Measurements from ENCODE around the gene NPNT.
A peak's percentile ranks its signal among the peaks of the same experiment; 100 is the strongest.

GRCh38 chr4:105909787-105910281 lies 14.6 kb downstream of the NPNT start:
- TF ChIP-seq, protein P1, sequence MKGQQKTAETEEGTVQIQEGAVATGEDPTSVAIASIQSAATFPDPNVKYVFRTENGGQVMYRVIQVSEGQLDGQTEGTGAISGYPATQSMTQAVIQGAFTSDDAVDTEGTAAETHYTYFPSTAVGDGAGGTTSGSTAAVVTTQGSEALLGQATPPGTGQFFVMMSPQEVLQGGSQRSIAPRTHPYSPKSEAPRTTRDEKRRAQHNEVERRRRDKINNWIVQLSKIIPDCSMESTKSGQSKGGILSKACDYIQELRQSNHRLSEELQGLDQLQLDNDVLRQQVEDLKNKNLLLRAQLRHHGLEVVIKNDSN (IDR thresholded peaks at IDR 0.05) = peak; percentile 57
- no peak for TF ChIP-seq EGR1 (IDR thresholded peaks at IDR 0.05)
- no peak for TF ChIP-seq TAF1 (IDR thresholded peaks at IDR 0.05; ENCODE audit: low read depth)
- TF ChIP-seq, protein P2, sequence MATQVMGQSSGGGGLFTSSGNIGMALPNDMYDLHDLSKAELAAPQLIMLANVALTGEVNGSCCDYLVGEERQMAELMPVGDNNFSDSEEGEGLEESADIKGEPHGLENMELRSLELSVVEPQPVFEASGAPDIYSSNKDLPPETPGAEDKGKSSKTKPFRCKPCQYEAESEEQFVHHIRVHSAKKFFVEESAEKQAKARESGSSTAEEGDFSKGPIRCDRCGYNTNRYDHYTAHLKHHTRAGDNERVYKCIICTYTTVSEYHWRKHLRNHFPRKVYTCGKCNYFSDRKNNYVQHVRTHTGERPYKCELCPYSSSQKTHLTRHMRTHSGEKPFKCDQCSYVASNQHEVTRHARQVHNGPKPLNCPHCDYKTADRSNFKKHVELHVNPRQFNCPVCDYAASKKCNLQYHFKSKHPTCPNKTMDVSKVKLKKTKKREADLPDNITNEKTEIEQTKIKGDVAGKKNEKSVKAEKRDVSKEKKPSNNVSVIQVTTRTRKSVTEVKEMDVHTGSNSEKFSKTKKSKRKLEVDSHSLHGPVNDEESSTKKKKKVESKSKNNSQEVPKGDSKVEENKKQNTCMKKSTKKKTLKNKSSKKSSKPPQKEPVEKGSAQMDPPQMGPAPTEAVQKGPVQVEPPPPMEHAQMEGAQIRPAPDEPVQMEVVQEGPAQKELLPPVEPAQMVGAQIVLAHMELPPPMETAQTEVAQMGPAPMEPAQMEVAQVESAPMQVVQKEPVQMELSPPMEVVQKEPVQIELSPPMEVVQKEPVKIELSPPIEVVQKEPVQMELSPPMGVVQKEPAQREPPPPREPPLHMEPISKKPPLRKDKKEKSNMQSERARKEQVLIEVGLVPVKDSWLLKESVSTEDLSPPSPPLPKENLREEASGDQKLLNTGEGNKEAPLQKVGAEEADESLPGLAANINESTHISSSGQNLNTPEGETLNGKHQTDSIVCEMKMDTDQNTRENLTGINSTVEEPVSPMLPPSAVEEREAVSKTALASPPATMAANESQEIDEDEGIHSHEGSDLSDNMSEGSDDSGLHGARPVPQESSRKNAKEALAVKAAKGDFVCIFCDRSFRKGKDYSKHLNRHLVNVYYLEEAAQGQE (IDR thresholded peaks at IDR 0.05; ENCODE audit: low read depth) = no peak

Measured in Ishikawa (cell line).